Neural crest cell (in vitro differentiated cells): ENCODE measurements around the gene FSIP1. TPM values are rescaled to one million over a fixed set of nuclear protein-coding genes. Genes with fewer than 3 reads are reported as not detected.

Experiments used
- DNase-seq: peaks from one replicate; pipeline ENCODE4 v3.0.0; 2021; ENCODE audit warnings: low read depth, mixed read lengths, low spot score
- H3K27ac Mint-ChIP-seq: one replicate; pipeline ENCODE4 v1.8.0; 2021; ENCODE audit warnings: mild to moderate bottlenecking, mixed read lengths; ENCODE audit not compliant: unreplicated experiment
- H3K27me3 Mint-ChIP-seq: 2 replicates; pipeline ENCODE4 v1.8.0; 2021; ENCODE audit warnings: low read depth, mild to moderate bottlenecking, mixed read lengths
- H3K36me3 Mint-ChIP-seq: 2 replicates; pipeline ENCODE4 v1.8.0; 2021; ENCODE audit warnings: low read depth, mild to moderate bottlenecking, mixed read lengths
- H3K4me1 Mint-ChIP-seq: 2 replicates; pipeline ENCODE4 v1.8.0; 2021; ENCODE audit warnings: mixed read lengths
- H3K4me3 Mint-ChIP-seq: one replicate; pipeline ENCODE4 v1.8.0; 2021; ENCODE audit warnings: mild to moderate bottlenecking, mixed read lengths
- H3K9me3 Mint-ChIP-seq: 2 replicates; pipeline ENCODE4 v1.8.0; 2021; ENCODE audit warnings: mixed read lengths
- CTCF ChIP-seq: fragments of 200-600 bp; sonication (generic); conservative IDR thresholded peaks from 2 replicates; pipeline ENCODE4 v1.5.0; 2021; ENCODE audit warnings: antibody characterized with exemption, mild to moderate bottlenecking
- total RNA-seq: library from RNA; stranded (reverse); gene quantifications from 2 replicates; pipeline ENCODE4 v1.2.1, GENCODE V29; 2021

Gene FSIP1
- total RNA-seq, 1 donor from 2014 or later: 8.1 TPM

DNA sequence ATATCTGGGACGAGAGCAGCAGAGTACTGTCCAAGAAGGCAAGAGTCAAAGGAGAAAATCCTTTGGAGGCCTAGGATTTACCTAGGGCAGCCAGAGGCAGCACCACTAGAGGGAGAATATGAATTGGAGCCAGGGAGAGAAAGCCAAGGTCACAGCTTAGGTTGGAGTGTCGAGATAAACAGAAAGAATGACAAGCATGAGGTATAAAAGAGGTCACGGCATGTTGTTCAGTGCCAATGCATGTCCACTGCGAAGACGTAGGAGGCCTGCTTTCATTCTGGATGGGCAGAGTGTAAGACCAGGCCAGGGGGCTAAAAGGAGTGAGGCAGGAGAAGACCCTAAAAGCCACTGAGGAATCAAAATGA lies 154.5 kb downstream of the FSIP1 start:
- H3K27ac Mint-ChIP-seq: no peak overlapping the region
- H3K4me3 Mint-ChIP-seq: no peak overlapping the region
- TF ChIP-seq CTCF: peak; percentile 26
- H3K27me3 Mint-ChIP-seq: no peaks in the 10 kb centered on the region
- H3K4me1 Mint-ChIP-seq: no peaks in the 10 kb centered on the region
- H3K36me3 Mint-ChIP-seq: peaks cover 4% of the 10 kb centered on the region
- no peak for DNase-seq
- no peaks in the 10 kb centered on the region for H3K9me3 Mint-ChIP-seq

DNA sequence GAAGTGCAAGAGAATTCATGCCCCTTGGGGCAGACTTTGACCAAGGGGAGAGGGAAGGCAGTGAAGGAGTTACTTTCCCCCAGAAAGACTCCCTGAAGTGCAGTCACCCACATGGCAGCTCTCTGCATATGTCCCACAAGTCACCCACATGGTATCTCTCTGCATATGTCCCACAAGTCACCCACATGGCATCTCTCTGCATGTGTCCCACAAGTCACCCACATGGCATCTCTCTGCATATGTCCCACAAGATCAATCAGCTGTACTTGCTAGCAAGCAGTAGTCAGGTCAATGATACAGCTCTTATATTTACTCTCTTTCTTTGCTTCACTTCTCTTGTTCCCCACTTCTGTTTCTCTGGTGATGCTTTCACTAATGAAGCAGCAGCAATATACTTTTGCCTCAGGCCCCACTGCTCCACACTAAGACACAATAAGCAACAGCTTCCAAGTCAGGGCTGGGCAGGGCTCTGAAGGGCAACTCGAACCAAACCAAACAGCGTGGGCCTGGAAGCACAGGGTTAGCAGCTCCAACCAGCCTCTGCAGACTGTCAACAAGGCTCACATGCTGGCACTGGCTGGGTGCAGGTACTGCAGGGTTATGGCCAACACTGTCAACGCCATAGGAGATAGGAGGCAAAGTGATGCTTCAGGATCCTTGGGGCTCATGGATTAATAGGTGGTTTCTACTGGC lies 155.0 kb downstream of the FSIP1 start:
- TF ChIP-seq CTCF: no peak

DNA sequence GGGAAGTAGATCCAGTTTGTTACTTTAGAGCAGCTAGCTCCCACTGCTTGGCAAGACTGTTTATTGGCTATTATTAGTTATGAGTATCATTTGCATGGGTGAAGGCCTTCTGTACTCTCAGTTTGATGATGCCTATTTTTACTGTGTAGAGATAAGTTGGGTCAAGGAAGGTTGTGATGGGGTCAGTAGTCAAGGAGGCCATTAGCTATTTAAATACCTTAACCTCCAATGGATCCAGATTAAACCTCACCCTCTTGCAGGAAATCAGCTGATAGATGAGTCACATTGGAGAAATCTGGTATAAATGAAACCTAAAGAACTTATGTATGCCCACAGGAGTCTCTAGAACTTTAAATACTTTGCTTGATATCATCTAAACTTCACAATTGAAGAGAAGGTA lies 156.8 kb downstream of the FSIP1 start:
- no peak for TF ChIP-seq CTCF
- no peaks in the 10 kb centered on the region for H3K4me1 Mint-ChIP-seq
- peaks cover 4% of the 10 kb centered on the region for H3K36me3 Mint-ChIP-seq
- no peak overlapping the region for H3K4me3 Mint-ChIP-seq
- H3K27me3 Mint-ChIP-seq: no peaks in the 10 kb centered on the region
- no peak for DNase-seq
- H3K27ac Mint-ChIP-seq: no peak overlapping the region
- H3K9me3 Mint-ChIP-seq: no peaks in the 10 kb centered on the region

More for the DNA sequence above, 155.0 kb downstream of the FSIP1 start:
- no peak for DNase-seq
- no peaks in the 10 kb centered on the region for H3K27me3 Mint-ChIP-seq
- H3K4me1 Mint-ChIP-seq: no peaks in the 10 kb centered on the region
- H3K36me3 Mint-ChIP-seq: peaks cover 4% of the 10 kb centered on the region
- no peaks in the 10 kb centered on the region for H3K9me3 Mint-ChIP-seq
- no peak overlapping the region for H3K27ac Mint-ChIP-seq
- no peak overlapping the region for H3K4me3 Mint-ChIP-seq

GRCh38 chr15:39625451-39625850 lies 157.2 kb downstream of the FSIP1 start:
- H3K4me3 Mint-ChIP-seq: no peak overlapping the region
- no peaks in the 10 kb centered on the region for H3K27me3 Mint-ChIP-seq
- no peaks in the 10 kb centered on the region for H3K4me1 Mint-ChIP-seq
- peak overlapping the region; percentile 27 for H3K27ac Mint-ChIP-seq
- no peaks in the 10 kb centered on the region for H3K9me3 Mint-ChIP-seq
- TF ChIP-seq CTCF: no peak
- DNase-seq: no peak
- peaks cover 4% of the 10 kb centered on the region for H3K36me3 Mint-ChIP-seq

DNA sequence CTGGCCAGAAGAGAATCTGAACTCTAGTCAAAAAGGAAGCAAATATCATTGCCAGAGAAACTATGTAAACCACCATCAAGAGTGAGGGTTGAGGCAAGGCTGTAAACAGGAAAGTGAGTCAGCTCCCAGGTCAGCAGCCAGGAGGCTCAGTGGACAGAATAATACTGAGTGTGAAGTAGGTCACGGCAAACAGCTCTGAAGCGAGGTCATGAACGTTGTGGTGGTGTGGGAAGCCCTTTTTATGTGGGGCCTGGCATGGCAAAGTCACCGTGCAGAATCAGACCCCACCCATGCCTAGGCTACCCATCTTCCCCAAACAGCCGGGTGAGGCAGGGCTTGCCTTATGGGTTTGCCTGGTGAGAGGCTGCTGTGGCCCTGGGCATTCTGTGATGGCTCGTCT lies 157.8 kb downstream of the FSIP1 start:
- Mint-ChIP-seq H3K4me3 (no peak overlapping the region), H3K27me3 (no peaks in the 10 kb centered on the region), H3K4me1 (no peaks in the 10 kb centered on the region), H3K9me3 (no peaks in the 10 kb centered on the region), H3K27ac (no peak overlapping the region), H3K36me3 (peaks cover 4% of the 10 kb centered on the region)
- no peak for DNase-seq
- TF ChIP-seq CTCF: no peak
